Thyroid gland (tissue), 4 donors: ENCODE results near the gene C1orf50.

Source experiments
- POLR2A ChIP-seq, 2 donors: fragments of 450-650 bp; IDR thresholded peaks; one replicate each; pipeline ENCODE4 v1.6.1; 2017; ENCODE audit warnings: antibody characterized with exemption in 2 of 2, mild to moderate bottlenecking in 2 of 2, moderate library complexity in 1 of 2
- TF ChIP-seq, protein P1 (sequence below), 6 experiments: fragments of 200-600 bp in 3 of 6; fragments of 450-650 bp in 3 of 6; sonication (generic) in 3 of 6; IDR thresholded peaks; one replicate each; pipeline ENCODE4 v1.5.1; 2016 to 2019; ENCODE audit warnings: antibody characterized with exemption in 6 of 6, mild to moderate bottlenecking in 2 of 6, inconsistent platforms in 1 of 6, moderate library complexity in 1 of 6

DNA sequence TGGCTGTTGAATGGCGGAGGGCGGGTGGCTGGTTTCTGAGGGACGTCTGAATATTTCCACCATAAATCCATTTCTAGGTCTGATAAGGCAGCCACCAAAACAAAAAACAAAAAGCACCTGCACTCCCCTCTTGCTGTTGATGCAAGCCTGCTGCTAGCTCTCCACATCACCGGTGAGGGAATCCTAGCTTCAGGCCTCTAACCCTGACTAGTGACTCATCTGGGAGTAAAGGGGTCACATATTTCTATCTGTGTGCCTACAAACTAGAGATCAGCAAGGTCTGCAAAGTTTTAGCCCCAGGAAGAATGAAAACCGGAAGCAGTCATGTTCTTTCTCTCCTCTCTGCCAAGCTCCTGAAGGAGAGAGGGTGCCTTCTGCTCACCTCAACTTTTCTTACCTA, 39.5 kb downstream of the C1orf50 start:
- TF ChIP-seq POLR2A (IDR thresholded peaks at IDR 0.05), result no peak
- TF ChIP-seq, protein P1, sequence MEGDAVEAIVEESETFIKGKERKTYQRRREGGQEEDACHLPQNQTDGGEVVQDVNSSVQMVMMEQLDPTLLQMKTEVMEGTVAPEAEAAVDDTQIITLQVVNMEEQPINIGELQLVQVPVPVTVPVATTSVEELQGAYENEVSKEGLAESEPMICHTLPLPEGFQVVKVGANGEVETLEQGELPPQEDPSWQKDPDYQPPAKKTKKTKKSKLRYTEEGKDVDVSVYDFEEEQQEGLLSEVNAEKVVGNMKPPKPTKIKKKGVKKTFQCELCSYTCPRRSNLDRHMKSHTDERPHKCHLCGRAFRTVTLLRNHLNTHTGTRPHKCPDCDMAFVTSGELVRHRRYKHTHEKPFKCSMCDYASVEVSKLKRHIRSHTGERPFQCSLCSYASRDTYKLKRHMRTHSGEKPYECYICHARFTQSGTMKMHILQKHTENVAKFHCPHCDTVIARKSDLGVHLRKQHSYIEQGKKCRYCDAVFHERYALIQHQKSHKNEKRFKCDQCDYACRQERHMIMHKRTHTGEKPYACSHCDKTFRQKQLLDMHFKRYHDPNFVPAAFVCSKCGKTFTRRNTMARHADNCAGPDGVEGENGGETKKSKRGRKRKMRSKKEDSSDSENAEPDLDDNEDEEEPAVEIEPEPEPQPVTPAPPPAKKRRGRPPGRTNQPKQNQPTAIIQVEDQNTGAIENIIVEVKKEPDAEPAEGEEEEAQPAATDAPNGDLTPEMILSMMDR (IDR thresholded peaks at IDR 0.05), result no peak
